ENCODE results near the gene ZNF169. TPM values are rescaled to one million over a fixed set of nuclear protein-coding genes. Genes with fewer than 3 reads are reported as not detected.
A peak's percentile ranks its signal among the peaks of the same experiment; 100 is the strongest.

ZNF169 gene
- 10 to 100 TPM in 3 of 4 donors, 1 to 10 TPM in 1; 8.9 to 27.3 (median 13.8) TPM for total RNA-seq

DNA sequence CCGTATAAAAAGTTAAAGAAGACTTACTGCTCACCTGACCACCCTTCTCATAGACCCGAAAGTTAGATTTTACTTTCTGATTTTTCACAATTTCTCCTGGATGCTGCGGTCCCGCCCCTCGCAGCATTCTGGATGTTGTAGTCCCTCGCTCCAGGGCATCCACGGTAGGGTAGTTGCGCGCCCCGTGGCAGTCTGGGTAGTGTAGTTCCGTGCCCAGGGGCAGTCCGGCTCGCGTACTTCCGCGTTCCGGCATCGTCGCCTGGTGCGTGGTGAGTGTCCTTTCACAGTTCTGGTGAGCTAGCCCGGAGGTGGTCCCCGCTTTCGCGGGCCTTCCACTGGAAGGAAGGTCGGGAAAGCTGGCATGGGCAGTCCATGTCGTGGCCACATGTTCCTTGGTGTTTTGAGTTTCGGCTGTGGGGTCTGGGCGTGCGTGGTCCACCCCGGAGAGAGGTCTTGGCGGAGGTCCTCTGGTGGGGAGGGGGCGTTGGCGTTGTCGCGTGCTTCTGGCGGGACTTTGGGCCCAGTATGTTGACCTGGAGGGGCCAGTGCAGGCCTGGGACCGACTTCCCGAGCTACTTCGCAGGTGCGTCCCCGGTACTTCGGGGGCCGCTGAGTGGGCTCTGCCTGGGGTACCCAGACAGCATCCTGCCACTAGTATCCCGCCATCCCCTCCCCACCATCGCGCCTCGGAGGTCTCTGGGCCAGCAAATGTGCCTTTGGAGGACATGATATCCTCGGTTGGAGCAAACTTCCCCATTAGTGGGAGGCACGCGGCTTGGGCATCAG lies at the start of gene ZNF169:
TSS of gene ZNF169 (plus strand) at position 222 of the 786 bp plus-strand sequence. CDS start 19,515 bp downstream, outside the sequence.
- peak; percentile 87 to 91 for DNase-seq
- 3 to 4% methylated on average over 25 to 45 of the region's 50 CpGs for WGBS, 2 donors
- Histone ChIP-seq H3K4me1 (peaks cover 4 to 10% of the 10 kb centered on the region in 2 donors), H3K27me3 (no peaks in the 10 kb centered on the region), H3K9me3 (no peaks in the 10 kb centered on the region), H3K4me3 (replicated peaks in 1 of 3) (peak within 1 kb of the TSS; percentile 76 to 87 (median 85)), H3K27ac (peak within 1 kb of the TSS in 2 of 3 donors; percentile 54 to 61), H3K36me3 (no peaks in the 10 kb centered on the region)
- intact Hi-C loops (cut with DNase I), result no loop called here
- TF ChIP-seq, protein P1, sequence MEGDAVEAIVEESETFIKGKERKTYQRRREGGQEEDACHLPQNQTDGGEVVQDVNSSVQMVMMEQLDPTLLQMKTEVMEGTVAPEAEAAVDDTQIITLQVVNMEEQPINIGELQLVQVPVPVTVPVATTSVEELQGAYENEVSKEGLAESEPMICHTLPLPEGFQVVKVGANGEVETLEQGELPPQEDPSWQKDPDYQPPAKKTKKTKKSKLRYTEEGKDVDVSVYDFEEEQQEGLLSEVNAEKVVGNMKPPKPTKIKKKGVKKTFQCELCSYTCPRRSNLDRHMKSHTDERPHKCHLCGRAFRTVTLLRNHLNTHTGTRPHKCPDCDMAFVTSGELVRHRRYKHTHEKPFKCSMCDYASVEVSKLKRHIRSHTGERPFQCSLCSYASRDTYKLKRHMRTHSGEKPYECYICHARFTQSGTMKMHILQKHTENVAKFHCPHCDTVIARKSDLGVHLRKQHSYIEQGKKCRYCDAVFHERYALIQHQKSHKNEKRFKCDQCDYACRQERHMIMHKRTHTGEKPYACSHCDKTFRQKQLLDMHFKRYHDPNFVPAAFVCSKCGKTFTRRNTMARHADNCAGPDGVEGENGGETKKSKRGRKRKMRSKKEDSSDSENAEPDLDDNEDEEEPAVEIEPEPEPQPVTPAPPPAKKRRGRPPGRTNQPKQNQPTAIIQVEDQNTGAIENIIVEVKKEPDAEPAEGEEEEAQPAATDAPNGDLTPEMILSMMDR (IDR thresholded peaks at IDR 0.05), result no peak
- TF ChIP-seq POLR2A (IDR thresholded peaks at IDR 0.05), result peak in 1 of 2 donors; percentile 49

DNA sequence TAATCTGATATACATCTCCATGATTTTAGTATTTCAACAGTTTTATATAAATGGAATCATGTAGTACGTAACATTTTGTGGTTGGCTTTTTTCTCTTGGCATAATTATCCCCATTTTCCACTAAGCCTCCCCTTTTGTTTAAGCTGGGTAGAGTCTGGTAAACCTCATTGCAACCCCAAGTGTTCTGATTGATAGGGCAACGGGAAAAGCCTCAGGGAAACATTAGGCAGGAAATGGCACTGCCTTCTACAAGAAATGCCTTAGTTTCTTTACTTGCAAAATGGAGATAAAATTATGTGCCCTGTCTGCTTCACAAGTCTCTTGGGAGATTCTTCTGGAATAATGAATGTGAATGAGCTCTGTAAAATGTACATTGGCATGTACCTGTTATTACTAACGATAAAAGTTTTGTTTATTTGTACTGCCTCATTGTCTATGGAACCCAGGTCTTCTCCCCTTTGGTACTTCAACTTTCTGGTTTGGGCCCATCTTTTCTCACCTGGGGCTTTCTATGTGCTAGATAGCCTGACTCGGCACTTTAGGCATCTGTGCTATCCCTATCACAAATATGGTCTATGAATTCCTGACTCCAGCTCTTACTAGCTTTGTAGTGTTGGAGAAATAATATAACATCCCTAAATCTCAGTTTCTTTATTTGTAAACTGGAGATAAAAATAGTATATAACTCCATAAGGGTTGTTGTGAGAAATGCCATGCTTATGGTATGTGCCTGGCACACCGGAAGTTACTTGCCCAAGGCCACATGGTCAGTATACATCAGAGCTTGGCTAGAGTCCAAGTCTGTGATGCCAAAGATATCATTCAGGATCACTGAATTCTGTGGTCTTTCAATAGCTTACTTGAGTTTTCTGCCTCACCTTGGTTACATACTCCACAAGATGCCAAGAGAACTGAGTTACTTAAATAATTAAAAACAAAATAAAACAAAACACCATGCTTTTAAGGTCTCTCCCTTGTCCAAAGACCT lies 48.2 kb upstream of the ZNF169 start:
- Histone ChIP-seq H3K9me3 (no peaks in the 10 kb centered on the region), H3K27ac (no peak overlapping the region), H3K4me3 (replicated peaks in 1 of 3) (no peak overlapping the region), H3K4me1 (no peaks in the 10 kb centered on the region), H3K27me3 (no peaks in the 10 kb centered on the region), H3K36me3 (no peaks in the 10 kb centered on the region)
- intact Hi-C loops (cut with DNase I), result no loop called here
- 80 to 88% methylated on average over 5 of the region's 5 CpGs for WGBS, 2 donors
- TF ChIP-seq POLR2A (IDR thresholded peaks at IDR 0.05), result no peak
- TF ChIP-seq, protein P1 (IDR thresholded peaks at IDR 0.05), result no peak
- no peak for DNase-seq

DNA sequence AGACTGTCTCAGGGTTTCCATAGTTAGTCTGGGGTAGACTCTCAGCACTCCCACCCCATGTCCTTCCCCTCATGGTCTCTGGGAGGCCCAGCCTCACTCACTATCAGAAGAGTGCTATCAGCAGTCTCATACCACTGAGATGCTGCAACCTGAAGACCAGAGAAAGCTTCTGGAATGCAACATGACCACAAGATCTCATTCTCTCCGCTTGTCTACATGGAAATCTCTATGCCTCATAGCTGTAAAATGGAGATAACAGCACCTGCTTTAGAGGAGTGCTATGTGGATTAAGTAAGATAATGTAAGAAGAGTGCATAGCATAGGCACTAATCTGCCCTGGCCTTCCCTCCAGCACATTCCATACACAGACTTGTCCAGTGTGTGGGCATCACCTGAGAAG lies 47.0 kb upstream of the ZNF169 start:
- intact Hi-C loops (cut with DNase I), result no loop called here
- Histone ChIP-seq H3K36me3 (no peaks in the 10 kb centered on the region), H3K27ac (no peak overlapping the region), H3K4me1 (no peaks in the 10 kb centered on the region), H3K9me3 (no peaks in the 10 kb centered on the region), H3K4me3 (replicated peaks in 1 of 3) (no peak overlapping the region), H3K27me3 (no peaks in the 10 kb centered on the region)
- TF ChIP-seq POLR2A (IDR thresholded peaks at IDR 0.05), result no peak
- TF ChIP-seq, protein P1 (IDR thresholded peaks at IDR 0.05), result no peak
- no peak for DNase-seq
- WGBS, 2 donors, result 87 to 100% methylated on average over 1 of the region's 1 CpG

DNA sequence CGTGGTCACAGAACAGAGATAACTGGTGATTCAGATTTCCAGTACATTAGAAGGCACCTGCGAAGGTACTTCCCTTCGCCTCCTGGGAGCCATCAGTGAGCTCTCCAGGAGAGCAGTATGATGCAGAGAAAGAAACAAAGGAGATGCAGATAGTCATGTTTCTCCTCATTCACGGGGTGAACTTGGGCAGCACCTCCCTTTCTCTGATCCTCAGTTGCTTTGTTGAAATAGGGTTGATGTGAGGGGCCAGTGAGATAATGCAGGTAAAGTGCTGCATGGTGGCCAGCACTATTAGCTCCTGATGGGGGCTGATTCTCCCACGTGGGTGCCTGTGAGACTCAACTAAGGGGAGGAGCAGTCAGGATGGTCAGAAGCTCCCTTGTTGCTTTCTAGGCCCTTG lies 46.6 kb upstream of the ZNF169 start:
- Histone ChIP-seq H3K9me3 (no peaks in the 10 kb centered on the region), H3K27me3 (no peaks in the 10 kb centered on the region), H3K36me3 (no peaks in the 10 kb centered on the region), H3K4me1 (no peaks in the 10 kb centered on the region), H3K4me3 (replicated peaks in 1 of 3) (no peak overlapping the region), H3K27ac (no peak overlapping the region)
- intact Hi-C loops (cut with DNase I), result no loop called here
- TF ChIP-seq POLR2A (IDR thresholded peaks at IDR 0.05), result no peak
- TF ChIP-seq, protein P1 (IDR thresholded peaks at IDR 0.05), result no peak
- 65 to 66% methylated on average over 5 of the region's 5 CpGs for WGBS, 2 donors
- no peak for DNase-seq
